CD4-positive, alpha-beta T cell (primary cell): ENCODE data around the gene CCS. TPM values are rescaled to one million over a fixed set of nuclear protein-coding genes. Genes with fewer than 3 reads are reported as not detected.

ENCODE experiments used
- ATAC-seq: fragments of 200-7000 bp; cut with Tn5 transposase; one replicate; pipeline ENCODE4 v1.10.0; 2022; ENCODE audit warnings: mild to moderate bottlenecking; ENCODE audit not compliant: poor library complexity
- CTCF ChIA-PET: fragments of 350-600 bp; sonication (Branson Sonifier 250); formaldehyde crosslinking; loops from one replicate; lab custom pipeline; 2021; ENCODE audit warnings: antibody characterized with exemption, inconsistent platforms; lab: Charles Lee
- POLR2A ChIA-PET: fragments of 350-600 bp; sonication (Branson Sonifier 250); formaldehyde crosslinking; loops from one replicate; lab custom pipeline; 2021; ENCODE audit warnings: antibody characterized with exemption, inconsistent platforms; lab: Charles Lee
- DNase-seq, 14 experiments: peaks; one replicate each; pipeline ENCODE4 v3.0.0-alpha.2; 2013 to 2020; ENCODE audit warnings: mixed read lengths in 2 of 14
- H3K27ac ChIP-seq, 2 donors: one replicate each; pipeline versions ENCODE4 v1.5.1 to v1.7.0; 2013; ENCODE audit warnings: low read length in 2 of 2, low read depth in 1 of 2, mild to moderate bottlenecking in 1 of 2
- H3K27me3 ChIP-seq, 2 experiments: 1 replicate in 1 of 2; 2 replicates in 1 of 2; pipeline versions ENCODE4 v1.6.1 to v1.7.0; 2013; ENCODE audit warnings: low read length in 2 of 2, control low read depth in 1 of 2, mild to moderate bottlenecking in 1 of 2, moderate library complexity in 1 of 2; ENCODE audit not compliant: insufficient read depth in 2 of 2, control insufficient read depth in 1 of 2
- H3K36me3 ChIP-seq: one replicate; pipeline ENCODE4 v1.6.1; 2013; ENCODE audit warnings: low read length, control low read depth; ENCODE audit not compliant: insufficient read depth
- H3K4me1 ChIP-seq: one replicate; pipeline ENCODE4 v1.6.1; 2013; ENCODE audit warnings: low read length, control low read depth; ENCODE audit not compliant: insufficient read depth
- H3K4me3 ChIP-seq: one replicate; pipeline ENCODE4 v1.5.1; 2013; ENCODE audit warnings: mild to moderate bottlenecking, low read length, moderate library complexity
- H3K9me3 ChIP-seq, 2 experiments: 1 replicate in 1 of 2; 2 replicates in 1 of 2; pipeline versions ENCODE4 v1.6.1 to v1.7.0; 2013; ENCODE audit warnings: low read length in 2 of 2, mild to moderate bottlenecking in 2 of 2, control low read depth in 1 of 2, moderate library complexity in 1 of 2; ENCODE audit not compliant: control insufficient read depth in 1 of 2, insufficient read depth in 1 of 2
- H3K27ac Mint-ChIP-seq: one replicate; pipeline ENCODE4 v1.8.0; 2020; ENCODE audit warnings: mixed read lengths
- H3K27me3 Mint-ChIP-seq: one replicate; pipeline ENCODE4 v1.8.0; 2021; ENCODE audit warnings: mixed read lengths
- H3K36me3 Mint-ChIP-seq: one replicate; pipeline ENCODE4 v1.8.0; 2021; ENCODE audit warnings: low read depth, mixed read lengths
- H3K4me1 Mint-ChIP-seq: one replicate; pipeline ENCODE4 v1.8.0; 2021; ENCODE audit warnings: low read depth, mixed read lengths
- H3K4me3 Mint-ChIP-seq: one replicate; pipeline ENCODE4 v1.8.0; 2020; ENCODE audit warnings: mild to moderate bottlenecking, mixed read lengths
- H3K9me3 Mint-ChIP-seq: one replicate; pipeline ENCODE4 v1.8.0; 2020; ENCODE audit warnings: mixed read lengths
- CTCF ChIP-seq: fragments of 200-600 bp; IDR thresholded peaks from one replicate; pipeline ENCODE4 v1.8.0; 2022; ENCODE audit warnings: antibody characterized with exemption, mild to moderate bottlenecking
- intact Hi-C, 2 experiments: fragments of 100-400 bp; cut with DNase I in 1 of 2; cut with micrococcal nuclease in 1 of 2; formaldehyde crosslinking; loops; one replicate each; pipeline versions ENCODE4 v1.15.1 to v1.9.0; 2023 to 2025; cut with DNase I, micrococcal nuclease
- total RNA-seq, 174 experiments: library from RNA in 2 of 174; stranded (reverse) in 2 of 174; gene quantifications; one replicate each; pipeline ENCODE4 v1.2.3 and lab custom pipeline; 2021 to 2026

CCS gene
- total RNA-seq, 2 experiments from 2014 or later = 25.4 to 26.3 TPM

GRCh38 chr11:66609721-66610617, 17.0 kb downstream of the CCS start:
- H3K27ac ChIP-seq = no peak overlapping the region
- Mint-ChIP-seq H3K36me3 (peaks cover 2% of the 10 kb centered on the region), H3K9me3 (no peaks in the 10 kb centered on the region), H3K4me1 (peaks cover 13% of the 10 kb centered on the region), H3K4me3 (no peak overlapping the region), H3K27me3 (no peaks in the 10 kb centered on the region), H3K27ac (peak overlapping the region; percentile 43)
- POLR2A ChIA-PET = interaction anchor here (0.9 to 1.3 kb wide), 4 partner anchors 9 to 68 kb away, joined by 3 to 5 read pairs (median 4); partner anchors contain the start of genes RBM4 and RBM4B
- intact Hi-C loops = no loop called here
- no peak for ATAC-seq
- no peak for TF ChIP-seq CTCF
- H3K4me3 ChIP-seq = no peak overlapping the region
- CTCF ChIA-PET = interaction anchor here (1.0 kb wide), 1 partner anchor 18 kb away, joined by 3 read pairs; the partner anchor contains the start of genes CCDC87 and CCS
- H3K4me1 ChIP-seq = no peaks in the 10 kb centered on the region
- H3K27me3 ChIP-seq = no peaks in the 10 kb centered on the region
- no peak for DNase-seq
- peaks cover 14% of the 10 kb centered on the region for H3K36me3 ChIP-seq
- no peaks in the 10 kb centered on the region for H3K9me3 ChIP-seq

DNA sequence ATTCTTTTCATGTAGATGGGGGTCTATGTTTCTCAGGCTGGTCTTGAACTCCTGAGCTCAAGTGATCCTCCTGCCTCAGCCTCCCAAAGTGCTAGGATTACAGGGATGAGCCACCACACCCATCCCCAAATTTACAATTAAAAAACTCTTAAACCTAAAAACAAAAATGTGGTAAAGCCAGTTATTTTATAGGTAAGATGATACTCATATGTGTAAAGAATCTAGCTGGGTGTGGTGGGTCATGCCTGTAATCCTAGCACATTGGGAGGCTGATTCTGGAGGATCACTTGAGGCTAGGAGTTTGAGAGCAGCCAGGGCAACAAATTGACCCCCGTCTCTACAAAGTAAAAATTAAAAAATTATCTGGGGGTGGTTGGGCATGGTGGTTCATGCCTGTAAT, 19.5 kb downstream of the CCS start:
- TF ChIP-seq CTCF = no peak
- H3K27ac Mint-ChIP-seq = no peak overlapping the region
- no peak overlapping the region for H3K27ac ChIP-seq
- H3K4me1 Mint-ChIP-seq = peaks cover 26% of the 10 kb centered on the region
- no peaks in the 10 kb centered on the region for H3K9me3 ChIP-seq
- intact Hi-C loops = no loop called here
- no peaks in the 10 kb centered on the region for H3K27me3 Mint-ChIP-seq
- H3K4me3 ChIP-seq = no peak overlapping the region
- peaks cover 14% of the 10 kb centered on the region for H3K36me3 Mint-ChIP-seq
- peaks cover 10% of the 10 kb centered on the region for H3K4me1 ChIP-seq
- ChIA-PET CTCF (no interaction called here), POLR2A (interaction anchor here (1.4 kb wide), 2 partner anchors 20 to 65 kb away, joined by 4 to 5 read pairs; partner anchors contain the start of genes CCDC87 and RBM4B)
- no peaks in the 10 kb centered on the region for H3K36me3 ChIP-seq
- H3K4me3 Mint-ChIP-seq = no peak overlapping the region
- no peaks in the 10 kb centered on the region for H3K27me3 ChIP-seq
- no peak for ATAC-seq
- no peaks in the 10 kb centered on the region for H3K9me3 Mint-ChIP-seq
- DNase-seq = no peak

DNA sequence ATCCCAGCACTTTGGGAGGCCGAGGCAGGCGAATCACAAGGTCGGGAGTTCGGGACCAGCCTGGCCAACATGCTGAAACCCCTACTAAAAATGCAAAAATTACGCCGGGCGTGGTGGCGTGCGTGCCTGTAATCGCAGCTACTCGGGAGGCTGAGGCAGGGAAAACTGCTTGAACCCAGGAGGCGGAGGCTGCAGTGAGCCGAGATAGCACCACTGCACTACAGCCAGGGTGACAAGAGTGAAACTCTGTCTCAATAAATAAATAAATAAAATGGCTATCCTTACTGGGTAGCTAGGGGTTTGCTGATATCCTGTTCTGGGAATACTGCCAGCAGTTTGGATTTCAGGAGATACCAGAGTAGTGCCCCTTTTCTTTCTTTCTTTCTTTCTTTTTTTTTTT, 21.1 kb downstream of the CCS start:
- DNase-seq (peak in 1 of 14 experiments; percentile 15), ATAC-seq (no peak)
- Histone ChIP-seq H3K9me3 (no peaks in the 10 kb centered on the region), H3K4me1 (peaks cover 27% of the 10 kb centered on the region), H3K27me3 (no peaks in the 10 kb centered on the region), H3K36me3 (peaks cover 13% of the 10 kb centered on the region), H3K4me3 (no peak overlapping the region), H3K27ac (no peak overlapping the region)
- no peak for TF ChIP-seq CTCF
- intact Hi-C loops = no loop called here
- Mint-ChIP-seq H3K4me1 (peaks cover 42% of the 10 kb centered on the region), H3K4me3 (no peak overlapping the region), H3K27ac (no peak overlapping the region), H3K9me3 (no peaks in the 10 kb centered on the region), H3K27me3 (no peaks in the 10 kb centered on the region), H3K36me3 (peaks cover 30% of the 10 kb centered on the region)
- ChIA-PET CTCF (interaction anchor here (1.0 to 1.3 kb wide), 2 partner anchors 21 to 64 kb away, joined by 3 read pairs; partner anchors contain the start of genes CCDC87 and CCS), POLR2A (no interaction called here)
